G401.6 (cell line): ENCODE data around the gene DCC.

ENCODE experiments used
- FAIRE-seq: peaks from 2 replicates; lab custom pipeline; 2012; peaks lifted over from hg19 to GRCh38; lab: Jason Lieb, UNC

Gene DCC

GRCh38 chr18:53070788-53071187 is 730.8 kb downstream of the DCC start:
- FAIRE-seq, result no peak

GRCh38 chr18:53080687-53081086 is 740.7 kb downstream of the DCC start:
- no peak for FAIRE-seq

- no peak for FAIRE-seq
Observed at GRCh38 chr18:53093636-53094035, 753.6 kb downstream of the DCC start.

DNA sequence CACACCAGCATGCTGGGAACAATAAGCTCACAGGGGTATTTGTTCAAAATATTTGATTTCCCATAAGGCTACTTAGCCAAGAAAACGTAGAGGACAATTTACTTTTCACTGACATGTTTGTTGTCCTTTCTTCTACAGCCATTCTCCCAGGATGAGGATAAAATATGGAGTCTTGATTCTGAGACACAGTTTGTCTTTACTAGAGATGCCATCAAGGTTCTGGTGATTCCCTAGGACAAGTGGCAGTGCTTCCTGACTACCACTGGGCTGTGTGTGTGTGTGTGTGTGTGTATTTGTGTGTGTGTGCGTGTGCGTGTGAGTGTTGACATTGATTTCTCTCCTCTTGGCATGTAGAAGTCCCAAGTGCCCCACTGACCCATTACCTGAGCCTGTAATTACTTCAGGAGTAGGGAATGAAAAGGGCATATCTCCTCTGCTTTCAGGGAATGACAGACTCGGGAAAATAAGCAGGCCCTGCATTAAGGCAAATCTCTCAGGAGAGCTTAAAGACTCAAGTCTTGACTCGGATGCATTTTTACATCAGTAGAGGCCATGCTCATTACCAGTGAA is 761.6 kb downstream of the DCC start:
- no peak for FAIRE-seq

DNA sequence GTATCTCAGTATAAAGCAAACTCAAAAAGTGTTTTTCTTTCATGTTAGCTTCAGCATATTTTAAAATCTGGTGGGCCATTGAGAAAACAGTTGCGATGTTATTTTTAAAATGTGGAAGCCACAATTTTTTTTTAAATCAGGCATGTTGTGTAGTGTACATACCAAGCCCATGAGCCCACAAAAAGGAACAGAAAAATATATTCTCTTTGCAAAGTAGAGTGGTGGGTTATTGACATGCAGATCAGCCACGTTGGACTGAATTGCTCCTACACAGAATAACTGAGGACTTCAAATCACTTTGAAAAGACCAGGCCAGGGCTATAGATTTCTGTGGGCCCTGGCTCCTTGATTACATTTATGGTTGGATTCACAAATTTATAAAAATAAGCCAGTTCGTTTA is 774.4 kb downstream of the DCC start:
- FAIRE-seq, result no peak

DNA sequence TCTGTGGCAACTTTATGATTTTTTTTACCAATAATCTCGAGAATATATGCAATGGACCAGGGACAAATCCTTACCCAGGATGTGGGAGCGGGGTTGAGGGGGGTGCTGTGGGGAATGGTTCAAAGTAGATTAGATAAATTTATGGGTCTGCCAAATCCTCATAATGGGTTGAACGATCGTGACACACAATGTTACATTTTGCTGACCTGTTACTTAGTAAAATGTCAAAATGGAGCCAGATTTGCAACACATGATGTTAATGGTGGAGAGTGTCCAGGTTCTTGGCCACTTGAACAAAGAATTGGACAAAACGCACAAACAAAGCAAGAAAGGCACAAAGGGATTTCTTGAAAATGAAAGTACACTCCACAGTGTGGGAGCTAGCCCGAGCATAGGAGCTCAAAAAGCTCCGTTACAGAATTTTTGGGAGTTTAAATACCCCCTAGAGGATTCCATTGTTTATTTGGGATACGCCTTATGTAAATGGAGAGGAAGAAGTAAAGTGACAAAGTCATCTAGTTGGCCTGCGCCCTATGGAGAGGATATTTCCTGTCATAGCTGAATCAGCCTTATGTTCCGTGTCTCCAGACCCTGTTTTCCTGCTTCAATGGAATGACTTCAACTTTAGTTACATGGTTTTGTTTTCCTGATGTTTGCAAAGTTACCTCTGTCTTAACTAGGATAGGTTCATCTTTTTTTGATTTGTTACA is 776.0 kb downstream of the DCC start:
- FAIRE-seq, result no peak

- FAIRE-seq, result no peak
Observed at GRCh38 chr18:53117851-53118250, 777.9 kb downstream of the DCC start.

DNA sequence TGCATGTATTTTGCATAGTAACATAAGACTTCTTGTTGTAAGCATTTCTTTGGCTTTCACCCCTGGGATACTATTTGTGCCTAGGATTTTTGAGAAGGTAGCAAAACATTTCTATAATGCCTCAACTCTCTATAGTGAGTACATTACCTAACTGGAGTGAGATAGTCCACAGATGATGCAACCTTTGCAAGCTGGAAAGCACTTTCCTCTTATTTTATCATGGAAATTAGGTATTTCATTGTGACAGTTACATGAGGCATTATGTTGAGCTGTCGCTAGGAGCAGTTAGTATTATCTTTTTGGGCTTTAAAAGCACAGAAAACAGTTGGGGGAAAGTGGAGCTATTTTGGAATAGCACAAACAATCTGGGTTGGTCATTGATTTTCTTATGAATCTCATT is 786.2 kb downstream of the DCC start:
- no peak for FAIRE-seq

GRCh38 chr18:53131001-53131400 is 791.0 kb downstream of the DCC start:
- no peak for FAIRE-seq

DNA sequence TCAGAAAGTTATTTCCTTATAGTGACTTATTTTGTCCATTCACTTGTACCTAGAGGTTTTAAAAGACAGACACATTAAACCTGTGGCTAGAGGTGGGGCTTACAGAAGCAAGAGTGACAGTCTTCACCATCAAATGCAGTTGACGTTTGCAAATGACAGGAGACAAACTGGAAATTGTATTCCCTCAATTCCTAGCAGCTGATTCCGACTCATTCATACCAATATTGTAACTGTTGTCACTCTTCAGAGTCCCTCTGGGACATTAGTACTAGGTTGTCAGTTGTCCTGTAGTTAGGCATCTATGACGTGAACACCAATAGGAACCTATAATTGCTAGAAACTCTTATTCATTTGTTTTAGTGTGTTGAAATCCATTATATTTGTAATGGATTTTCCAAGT is 794.7 kb downstream of the DCC start:
- no peak for FAIRE-seq

DNA sequence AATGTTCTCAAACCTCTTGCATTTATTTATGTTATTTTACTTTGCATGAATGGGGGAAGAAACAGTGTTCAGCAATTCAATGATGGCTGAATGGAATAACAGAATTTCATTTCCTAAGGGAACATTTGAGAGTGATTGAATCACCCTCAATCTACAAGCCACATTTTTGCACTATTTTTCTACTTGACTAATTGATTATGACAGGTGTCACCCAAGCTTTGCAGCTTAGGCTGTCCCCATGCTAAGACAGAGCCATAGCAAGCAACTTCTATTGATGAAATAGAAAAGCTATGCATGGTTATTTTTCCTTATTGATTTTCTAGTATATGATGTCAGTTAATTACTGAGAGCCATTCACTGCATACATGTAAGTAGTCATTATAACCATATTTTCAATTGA is 795.7 kb downstream of the DCC start:
- FAIRE-seq, result no peak

DNA sequence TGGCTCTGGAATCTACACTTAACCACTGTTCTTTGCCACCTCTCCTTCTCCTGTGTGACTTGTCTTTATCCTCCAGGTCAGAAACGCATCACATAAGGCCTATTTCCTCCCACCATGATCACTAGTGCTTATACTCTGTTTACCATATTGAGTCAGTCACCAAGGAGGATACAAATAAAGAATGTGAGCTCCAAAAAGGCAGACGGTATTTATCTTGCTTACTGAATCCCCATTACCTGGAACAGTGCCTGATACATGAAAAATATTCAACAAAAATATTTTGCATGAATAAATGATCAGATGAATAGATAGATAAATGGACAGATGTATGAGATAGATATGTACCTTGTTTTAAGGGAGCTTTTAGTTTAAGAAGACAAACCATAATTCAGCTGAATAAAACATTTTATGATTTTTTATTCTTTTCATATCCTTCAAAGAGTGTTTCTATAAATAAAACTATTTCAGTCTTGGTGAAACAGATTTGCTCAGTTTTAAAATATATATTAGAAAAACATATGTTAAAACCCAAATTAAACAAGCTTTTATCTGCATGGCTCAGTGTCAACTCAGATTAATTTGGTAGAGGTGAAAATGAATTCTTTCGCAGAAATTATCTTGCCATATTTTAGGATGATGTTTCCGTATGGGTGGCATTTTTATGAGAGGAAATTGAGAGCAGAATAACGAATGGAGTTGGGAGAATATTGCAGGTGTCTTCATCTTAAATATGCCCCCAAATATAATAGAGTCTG is 799.9 kb downstream of the DCC start:
- no peak for FAIRE-seq

GRCh38 chr18:53142005-53142404 is 802.0 kb downstream of the DCC start:
- FAIRE-seq, result no peak

GRCh38 chr18:53147472-53147871 is 807.5 kb downstream of the DCC start:
- no peak for FAIRE-seq

DNA sequence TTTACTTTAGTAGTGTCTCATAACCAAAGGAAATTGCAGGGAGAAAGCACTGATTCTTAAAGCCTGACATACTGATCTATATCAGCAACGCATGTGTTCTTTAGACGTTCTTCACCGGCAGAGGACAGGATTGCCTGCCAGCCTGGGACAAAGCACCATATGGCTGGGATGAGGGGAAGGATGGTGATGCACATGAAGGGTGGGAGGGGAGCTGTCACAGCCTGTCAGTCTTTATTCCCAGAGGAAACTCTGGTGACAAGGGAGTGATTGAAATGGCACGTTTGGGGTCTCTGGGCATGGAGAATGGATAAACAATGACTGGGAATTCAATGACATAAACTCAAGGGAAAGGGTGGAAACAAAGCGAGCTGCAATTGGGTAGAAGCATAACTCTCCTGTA is 808.1 kb downstream of the DCC start:
- FAIRE-seq, result no peak

- FAIRE-seq, result no peak
Observed at GRCh38 chr18:53152476-53152875, 812.5 kb downstream of the DCC start.

- FAIRE-seq, result no peak
Observed at GRCh38 chr18:53153281-53153680, 813.3 kb downstream of the DCC start.

DNA sequence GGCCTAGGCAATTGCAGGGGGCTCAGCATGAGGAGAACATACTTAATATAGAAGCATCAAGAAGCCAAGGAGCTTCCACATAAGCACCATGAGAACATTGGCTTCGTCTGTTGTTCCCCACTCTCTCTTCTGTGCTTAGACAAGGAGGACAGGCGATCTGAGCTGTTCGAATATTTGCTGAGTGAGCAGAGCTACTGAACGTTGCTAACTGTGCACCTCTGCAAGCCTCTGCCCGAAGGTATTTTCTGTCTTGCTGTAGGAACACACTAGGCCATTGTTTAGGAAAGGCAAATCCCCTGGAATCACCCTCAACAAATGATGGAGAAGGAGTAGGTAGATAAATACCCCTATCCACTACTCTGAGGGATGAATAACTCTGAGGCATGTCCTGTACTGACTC is 813.8 kb downstream of the DCC start:
- no peak for FAIRE-seq

DNA sequence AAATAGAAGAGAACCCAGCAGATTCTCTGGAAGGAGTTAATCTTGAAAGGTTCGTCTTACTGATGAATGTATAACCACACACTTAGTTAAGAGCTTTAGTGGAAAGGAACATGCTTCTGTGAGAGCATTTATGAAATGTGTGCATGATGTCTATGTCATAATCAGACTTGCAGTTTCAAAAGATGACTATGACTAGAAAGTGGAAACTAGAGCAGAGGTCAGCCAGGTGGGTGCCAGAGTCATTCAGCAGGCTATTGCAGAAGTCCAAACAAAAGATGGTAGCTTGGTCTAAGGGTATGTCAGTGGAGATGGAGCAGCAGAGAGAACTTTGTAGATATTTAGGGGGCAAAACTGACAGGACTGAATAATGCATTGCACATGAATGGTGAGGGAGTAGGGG is 825.8 kb downstream of the DCC start:
- no peak for FAIRE-seq

DNA sequence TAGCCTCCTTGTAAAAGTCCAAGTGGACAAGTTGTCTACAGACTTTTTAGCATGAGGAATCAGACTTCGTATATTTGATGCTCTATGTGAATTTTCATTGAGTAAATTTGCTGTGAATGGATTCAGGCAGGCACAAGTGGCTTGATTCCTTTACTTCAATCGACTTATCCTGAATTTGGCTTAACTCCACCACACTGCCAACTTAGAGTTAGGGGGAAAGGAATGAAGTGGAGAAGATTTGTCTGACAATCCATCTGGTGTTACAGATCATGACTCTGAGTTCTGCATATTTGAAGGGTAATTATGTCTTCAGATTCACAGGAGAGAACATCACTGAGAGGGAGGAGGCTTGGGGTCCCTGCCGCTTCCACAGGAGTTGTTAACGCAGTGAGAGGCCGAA is 829.3 kb downstream of the DCC start:
- no peak for FAIRE-seq

DNA sequence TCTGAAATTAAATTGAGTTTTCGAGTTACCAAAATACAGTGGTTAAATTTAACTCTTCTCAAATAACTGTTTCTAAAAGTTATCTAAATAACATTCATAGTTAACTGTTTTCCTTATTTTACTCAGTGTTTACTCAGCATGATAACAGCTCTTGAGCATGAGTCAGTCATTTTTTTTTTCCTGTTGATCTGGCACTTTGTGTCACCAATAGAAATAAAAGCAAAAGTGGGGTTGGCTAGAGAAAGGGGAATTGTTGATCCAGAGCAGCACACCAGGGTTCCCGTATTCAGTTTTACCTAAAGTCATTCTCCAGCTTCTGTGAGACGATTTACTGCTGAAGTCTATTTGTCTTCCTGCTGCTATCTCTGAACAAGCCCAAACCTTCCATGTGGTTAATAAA is 851.6 kb downstream of the DCC start:
- no peak for FAIRE-seq

DNA sequence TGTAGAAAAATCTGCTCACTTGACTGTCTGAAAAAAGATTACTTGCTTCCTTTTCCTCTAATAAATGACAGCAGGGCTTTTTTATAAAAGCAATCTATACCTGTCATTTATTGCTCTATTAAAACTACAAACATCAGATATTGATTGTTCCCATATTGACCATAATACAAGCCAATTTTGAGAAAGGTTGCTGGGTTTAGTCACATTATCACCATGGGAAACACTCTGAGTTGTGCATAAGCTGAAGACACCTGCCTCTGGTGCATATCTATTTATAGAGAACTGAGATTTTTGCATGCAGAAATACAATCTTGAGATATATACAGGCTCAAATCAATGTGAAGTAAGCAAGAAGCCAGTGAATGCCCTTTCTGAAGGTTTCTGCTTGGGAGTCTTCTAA is 853.9 kb downstream of the DCC start:
- FAIRE-seq, result no peak

GRCh38 chr18:53219853-53220252 is 879.9 kb downstream of the DCC start:
- FAIRE-seq, result no peak
